Mucosa of descending colon (tissue), 3 donors: ENCODE measurements around the gene IFT122. TPM values are rescaled to one million over a fixed set of nuclear protein-coding genes. Genes with fewer than 3 reads are reported as not detected.

Source experiments
- ATAC-seq: fragments of 200-7000 bp; cut with Tn5 transposase; one replicate; pipeline ENCODE4 v1.9.1; 2020; ENCODE audit warnings: mild to moderate bottlenecking, moderate library complexity
- DNase-seq, 3 donors: peaks; one replicate each; pipeline ENCODE4 v3.0.0-alpha.2; 2020
- H3K36me3 ChIP-seq: fragments of 200-600 bp; one replicate; pipeline ENCODE4 v1.8.0; 2021; ENCODE audit warnings: low read depth, mild to moderate bottlenecking
- H3K4me1 ChIP-seq: fragments of 200-600 bp; one replicate; pipeline ENCODE4 v1.8.0; 2021; ENCODE audit warnings: low read depth, mild to moderate bottlenecking
- H3K4me3 ChIP-seq: fragments of 200-600 bp; one replicate; pipeline ENCODE4 v1.8.0; 2021; ENCODE audit warnings: mild to moderate bottlenecking
- H3K9me3 ChIP-seq: fragments of 200-600 bp; one replicate; pipeline ENCODE4 v1.8.0; 2021; ENCODE audit warnings: mild to moderate bottlenecking
- intact Hi-C, 2 donors: fragments of 100-400 bp; cut with DNase I in 1 of 2; cut with micrococcal nuclease in 1 of 2; formaldehyde crosslinking; loops; one replicate each; pipeline versions ENCODE4 v1.11.0 to v1.11.1; 2022; cut with DNase I, micrococcal nuclease
- total RNA-seq, 3 donors: library from RNA; stranded (reverse); fragmentation: NEBNext Ultra II Directional in 2 of 3; extraction: Animal tissue kit (Norgen Biotek cat#: 25700) in 2 of 3; gene quantifications; one replicate each; pipeline versions ENCODE4 v1.2.1 to v1.2.4, GENCODE V29; 2021 to 2023
- TF ChIP-seq, protein P1 (sequence below): fragments of 200-600 bp; IDR thresholded peaks from one replicate; pipeline ENCODE4 v1.8.0; 2022; ENCODE audit warnings: antibody characterized with exemption, mild to moderate bottlenecking
- donor health status: DM: no; HTN: no; CAD: no; lungs with moderate emphysema.
- donor health status: DM: no; HTN: no; CAD: no.
- donor health status: DM: no; HTN: yes; CAD: no.

Gene IFT122
- total RNA-seq, 3 donors from 2014 or later = 24.6 to 35.0 (median 29.6) TPM

DNA sequence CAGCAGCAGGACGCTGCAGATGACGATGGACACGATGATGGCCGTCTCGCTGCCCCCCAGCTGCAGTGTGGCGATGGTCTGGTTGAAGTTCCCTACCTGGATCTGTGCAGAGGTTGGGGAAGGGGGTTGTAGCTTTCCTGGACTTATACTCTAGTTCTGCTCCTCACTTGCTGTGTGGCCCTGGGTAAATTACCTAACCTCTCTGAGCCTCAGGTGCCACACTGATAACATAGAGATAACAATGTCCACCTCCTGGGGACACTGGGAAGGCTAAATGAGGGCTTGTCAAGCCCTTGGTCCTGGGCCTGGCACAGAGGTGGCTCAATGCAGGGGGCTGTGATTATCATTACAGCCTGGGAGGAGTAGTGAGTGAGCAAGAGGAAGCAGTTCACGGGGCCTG lies 129.8 kb downstream of the IFT122 start:
- Histone ChIP-seq H3K36me3 (no peaks in the 10 kb centered on the region), H3K4me1 (peaks cover 3% of the 10 kb centered on the region), H3K9me3 (no peaks in the 10 kb centered on the region), H3K4me3 (no peak overlapping the region)
- intact Hi-C loops = no loop called here
- no peak for DNase-seq
- TF ChIP-seq, protein P1, sequence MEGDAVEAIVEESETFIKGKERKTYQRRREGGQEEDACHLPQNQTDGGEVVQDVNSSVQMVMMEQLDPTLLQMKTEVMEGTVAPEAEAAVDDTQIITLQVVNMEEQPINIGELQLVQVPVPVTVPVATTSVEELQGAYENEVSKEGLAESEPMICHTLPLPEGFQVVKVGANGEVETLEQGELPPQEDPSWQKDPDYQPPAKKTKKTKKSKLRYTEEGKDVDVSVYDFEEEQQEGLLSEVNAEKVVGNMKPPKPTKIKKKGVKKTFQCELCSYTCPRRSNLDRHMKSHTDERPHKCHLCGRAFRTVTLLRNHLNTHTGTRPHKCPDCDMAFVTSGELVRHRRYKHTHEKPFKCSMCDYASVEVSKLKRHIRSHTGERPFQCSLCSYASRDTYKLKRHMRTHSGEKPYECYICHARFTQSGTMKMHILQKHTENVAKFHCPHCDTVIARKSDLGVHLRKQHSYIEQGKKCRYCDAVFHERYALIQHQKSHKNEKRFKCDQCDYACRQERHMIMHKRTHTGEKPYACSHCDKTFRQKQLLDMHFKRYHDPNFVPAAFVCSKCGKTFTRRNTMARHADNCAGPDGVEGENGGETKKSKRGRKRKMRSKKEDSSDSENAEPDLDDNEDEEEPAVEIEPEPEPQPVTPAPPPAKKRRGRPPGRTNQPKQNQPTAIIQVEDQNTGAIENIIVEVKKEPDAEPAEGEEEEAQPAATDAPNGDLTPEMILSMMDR = no peak
- no peak for ATAC-seq

Other genes with a start within 250 kb of the IFT122 start
- gene COPG1, start 190.6 kb upstream of the IFT122 start, total RNA-seq = 100 to 1,000 TPM; 157 to 274 (median 228) TPM
- 10 to 100 TPM; 37.0 to 44.1 (median 41.4) TPM for gene HMCES, start 161.4 kb upstream of the IFT122 start, total RNA-seq
- under 1 TPM; 0.38 to 0.69 (median 0.58) TPM for gene EFCAB12, start 11.6 kb upstream of the IFT122 start, total RNA-seq
- gene MBD4, start 276 bp upstream of the IFT122 start, total RNA-seq = 10 to 100 TPM; 26.6 to 30.6 (median 27.2) TPM
- not detected for gene RHO, start 88.4 kb downstream of the IFT122 start, total RNA-seq
- gene H1-8, start 103.0 kb downstream of the IFT122 start, total RNA-seq = not detected
- 10 to 100 TPM; 26.8 to 57.1 (median 48.1) TPM for gene PLXND1, start 166.5 kb downstream of the IFT122 start, total RNA-seq